HG03139 (cell line): Measurements from ENCODE around the gene CAMTA1.

Experiments used
- ATAC-seq: cut with Tn5 transposase; IDR thresholded peaks from one replicate; pipeline ENCODE4 v1.9.1; 2021; ENCODE audit not compliant: unreplicated experiment

CAMTA1 gene

DNA sequence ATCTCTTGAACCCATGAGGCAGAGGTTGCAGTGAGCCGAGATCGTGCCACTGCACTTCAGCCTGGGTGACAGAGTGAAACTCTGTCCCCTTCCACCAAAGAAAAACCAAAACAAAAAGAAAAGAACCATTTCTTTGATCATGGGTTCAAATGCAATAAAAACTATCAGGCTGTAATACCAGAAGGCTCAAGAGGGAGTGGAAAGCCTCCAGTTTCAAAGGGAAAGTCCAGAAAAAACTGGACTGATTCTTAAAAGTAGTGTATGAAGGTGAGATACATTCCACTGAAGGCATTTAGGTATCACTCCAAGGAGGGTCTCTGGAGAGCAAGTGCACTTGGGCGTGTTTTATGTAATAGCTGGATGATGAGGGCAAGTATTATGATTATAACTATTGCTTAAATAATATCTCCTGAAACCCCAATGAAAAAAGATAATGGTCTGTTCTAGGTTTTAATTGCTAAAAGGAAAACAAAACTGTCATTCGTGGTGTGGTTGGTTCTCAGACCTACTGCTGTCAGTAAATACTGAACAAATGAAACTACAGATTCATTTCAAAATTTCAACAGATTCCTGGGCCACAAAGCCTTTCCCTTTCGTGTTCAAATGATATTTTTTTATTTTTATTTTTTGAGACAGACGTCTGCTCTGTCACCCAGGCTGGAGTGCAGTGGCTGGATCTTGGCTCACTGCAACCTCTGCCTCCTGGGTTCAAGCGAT is 6.0 kb upstream of the CAMTA1 start:
- no peak for ATAC-seq

DNA sequence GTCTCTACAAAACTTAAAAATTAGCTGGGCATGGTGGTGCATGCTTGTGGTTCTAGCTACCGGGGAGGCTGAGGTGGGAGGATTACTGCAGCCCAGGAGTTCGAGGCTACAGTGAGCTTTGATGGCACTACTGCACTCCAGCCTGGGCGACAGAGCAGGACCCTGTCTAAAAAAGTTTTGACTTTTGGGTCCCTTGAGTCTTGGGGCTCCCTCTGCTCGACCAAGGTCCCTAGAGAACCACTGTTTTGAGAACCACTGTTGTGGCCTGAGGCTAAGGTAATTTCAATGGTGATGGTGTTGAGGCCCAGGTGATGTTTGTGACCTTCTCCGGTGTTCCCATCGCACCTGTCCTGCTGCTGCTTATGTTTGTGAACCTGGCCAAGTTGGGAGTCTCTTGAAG is 3.1 kb upstream of the CAMTA1 start:
- no peak for ATAC-seq

DNA sequence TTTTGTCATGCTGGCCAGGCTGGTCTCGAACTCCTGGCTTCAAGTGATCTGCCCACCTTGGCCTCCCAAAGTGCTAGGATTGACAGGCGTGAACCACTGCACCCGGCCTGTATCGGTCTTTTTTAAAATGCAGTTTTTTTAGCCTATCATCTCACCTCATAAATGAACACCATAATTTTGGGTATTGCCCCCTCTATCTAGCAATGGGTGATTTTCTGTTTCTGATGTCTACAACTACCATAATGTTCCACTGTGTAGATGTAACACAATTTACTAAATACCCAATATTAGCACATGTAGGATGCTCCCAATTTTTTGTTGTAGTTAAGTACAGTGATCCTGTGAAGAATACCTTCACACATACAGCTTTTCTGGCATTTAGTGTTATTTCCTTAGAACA is 2.0 kb upstream of the CAMTA1 start:
- no peak for ATAC-seq

DNA sequence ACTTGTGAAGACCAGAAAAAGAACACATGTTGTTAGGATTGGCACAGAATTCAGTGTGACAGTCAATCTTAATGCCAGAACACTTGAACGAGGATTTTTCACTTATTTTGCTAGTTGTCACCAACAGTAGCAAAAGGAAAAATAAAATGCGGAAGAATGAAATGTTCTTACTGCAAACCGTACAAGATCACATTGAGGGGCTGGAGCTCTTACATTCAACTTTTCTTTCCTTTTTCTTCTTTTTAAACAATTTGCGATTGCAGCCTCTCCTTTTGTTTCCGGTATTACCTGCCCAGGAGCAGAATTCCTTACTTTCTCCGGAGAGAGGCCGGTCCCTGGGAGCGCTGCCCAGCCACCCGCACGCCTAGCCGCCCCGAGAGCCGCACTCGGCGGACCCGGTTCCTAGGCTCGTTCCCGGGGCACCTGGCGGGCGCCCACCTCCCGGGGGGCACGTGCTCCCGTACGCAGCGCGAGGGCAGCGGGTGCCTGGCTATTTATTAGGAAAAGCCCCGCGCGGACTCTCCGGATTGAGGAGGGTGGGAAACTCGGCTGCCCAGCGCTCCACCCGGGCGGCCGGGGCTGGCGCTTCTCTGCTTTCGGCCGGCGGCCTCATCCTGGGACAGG is 1.2 kb upstream of the CAMTA1 start:
- ATAC-seq: no peak

DNA sequence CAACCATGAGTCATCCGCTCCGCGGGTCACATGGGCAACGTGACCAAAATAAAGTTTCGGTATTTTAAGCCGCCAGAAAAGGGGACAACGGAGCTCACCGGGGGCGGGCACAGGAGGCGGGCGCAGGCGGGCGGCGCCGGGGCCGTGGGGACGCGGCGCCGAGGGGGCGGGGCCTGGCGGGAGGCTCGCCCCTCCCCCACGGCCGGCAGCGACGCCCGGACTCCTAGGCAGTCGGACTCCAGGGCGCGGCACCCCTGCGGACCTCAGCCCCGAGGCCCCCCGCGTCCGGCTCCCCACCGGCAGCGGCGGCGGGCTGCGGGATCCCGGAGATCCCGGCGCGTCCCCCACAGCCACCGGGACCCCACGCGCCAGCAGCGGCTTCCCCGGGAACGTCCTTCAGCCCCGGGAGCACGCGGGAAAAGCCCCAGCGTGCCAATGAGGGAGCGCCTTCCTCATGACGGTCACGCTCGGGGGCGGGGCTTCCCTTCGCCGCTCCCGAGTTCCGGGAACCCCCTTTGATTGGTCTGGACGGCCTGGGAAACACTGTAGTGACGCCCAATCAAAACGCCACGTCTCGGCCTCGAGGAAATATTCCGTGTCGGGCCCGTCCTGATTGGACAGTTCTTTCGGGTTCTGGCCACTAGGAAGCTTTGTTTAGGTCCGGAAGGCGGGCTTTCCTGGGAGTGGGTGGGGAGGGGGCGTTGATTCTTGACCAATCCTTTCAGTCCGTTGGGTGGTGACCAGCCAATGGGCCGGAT is 515 bp upstream of the CAMTA1 start:
- ATAC-seq: peak; percentile 52

DNA sequence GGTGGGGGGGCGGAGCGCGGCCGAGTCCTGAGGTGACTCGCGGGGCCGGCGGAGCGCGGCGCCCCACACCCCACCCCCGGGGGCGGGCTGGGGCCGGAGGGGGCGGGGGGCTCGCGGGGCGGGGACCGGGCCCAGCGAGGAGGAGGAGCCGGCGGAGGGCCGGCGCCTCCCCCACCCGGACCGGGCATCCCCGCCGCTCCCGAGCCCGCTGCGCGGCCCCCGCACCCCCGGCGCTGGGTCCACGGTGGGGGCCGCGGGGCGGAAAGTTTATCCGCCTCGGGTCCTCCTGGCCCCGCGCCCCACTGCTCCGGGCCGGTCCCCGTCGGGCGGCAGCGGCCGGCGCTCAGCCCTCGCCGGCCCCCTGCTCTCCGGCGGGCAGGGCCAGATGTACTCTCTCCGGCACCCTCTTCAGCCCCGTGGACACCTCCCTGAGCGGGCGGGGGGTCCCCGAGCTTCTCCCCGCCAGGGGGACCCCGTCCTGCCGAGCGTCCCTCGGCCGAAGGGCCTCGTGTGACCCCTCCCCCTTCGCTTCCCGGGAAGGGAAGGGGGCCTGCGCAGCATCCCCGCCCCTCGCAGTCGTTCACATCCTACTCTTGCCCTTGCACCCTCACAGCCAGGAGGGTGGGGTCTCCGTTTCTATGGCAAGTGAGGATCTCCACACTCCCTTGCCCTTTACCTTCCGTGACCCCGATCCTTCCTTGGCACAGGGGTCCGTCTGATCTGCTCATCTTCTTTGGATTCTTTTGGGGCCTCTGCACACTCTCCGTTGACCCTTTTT is 663 bp downstream of the CAMTA1 start:
- ATAC-seq: peak; percentile 16

DNA sequence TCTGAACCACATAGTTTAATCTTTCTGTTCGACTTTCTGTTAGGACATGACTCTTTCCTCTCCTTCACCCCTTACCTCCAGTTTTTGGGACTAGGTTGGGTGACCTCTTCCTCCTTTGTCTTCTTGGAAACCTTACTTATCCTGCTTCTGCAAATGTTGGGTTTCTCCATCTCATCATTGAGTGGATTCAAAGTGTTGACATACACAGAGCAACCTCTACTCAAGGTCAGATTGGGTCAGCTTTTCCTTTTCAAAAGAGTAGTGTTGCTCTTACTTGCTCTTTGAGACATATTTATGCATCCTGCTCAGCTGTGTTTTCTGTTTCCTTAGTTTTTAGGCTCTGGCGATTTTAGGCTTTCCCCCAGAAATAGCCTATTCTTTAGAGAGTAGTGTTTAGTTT is 3.7 kb downstream of the CAMTA1 start:
- ATAC-seq: no peak

DNA sequence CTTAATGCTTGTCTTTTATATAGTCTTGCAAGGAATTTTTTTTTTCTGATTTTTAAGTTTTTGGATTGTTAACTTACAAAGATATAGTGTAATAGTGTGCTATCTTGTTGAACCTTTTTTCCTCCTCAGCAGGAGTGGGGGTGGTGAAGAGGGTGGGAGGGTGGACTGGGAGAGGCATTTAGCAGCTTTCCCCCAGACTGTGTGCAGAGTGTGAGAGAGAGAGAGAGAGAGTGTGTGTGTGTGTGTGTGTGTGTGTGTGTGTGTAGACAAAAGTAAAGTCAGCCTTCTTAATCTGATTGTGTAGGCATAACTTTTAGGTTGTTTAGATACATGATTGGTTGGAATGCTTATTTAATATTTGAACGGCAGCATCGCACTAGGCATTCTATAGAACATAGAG is 4.9 kb downstream of the CAMTA1 start:
- ATAC-seq: no peak

DNA sequence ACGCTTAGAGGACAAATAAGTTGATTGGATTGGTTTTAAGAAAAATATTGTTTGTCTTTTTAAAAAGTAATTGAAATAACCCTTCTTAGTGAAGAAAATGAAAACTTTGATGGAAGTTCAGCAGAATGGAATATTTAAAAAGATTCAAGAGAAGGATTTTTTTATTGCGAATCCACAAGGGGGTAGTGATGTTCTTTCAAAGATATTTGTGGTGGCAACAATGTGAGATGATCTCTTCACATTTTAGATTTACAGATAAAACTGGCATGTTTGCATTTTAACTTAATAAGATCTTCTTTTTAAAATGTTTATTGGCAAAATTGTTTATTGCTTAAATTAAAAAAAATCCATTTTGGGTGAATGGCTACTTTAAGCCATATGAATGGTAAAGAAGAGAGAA is 8.9 kb downstream of the CAMTA1 start:
- ATAC-seq: no peak

DNA sequence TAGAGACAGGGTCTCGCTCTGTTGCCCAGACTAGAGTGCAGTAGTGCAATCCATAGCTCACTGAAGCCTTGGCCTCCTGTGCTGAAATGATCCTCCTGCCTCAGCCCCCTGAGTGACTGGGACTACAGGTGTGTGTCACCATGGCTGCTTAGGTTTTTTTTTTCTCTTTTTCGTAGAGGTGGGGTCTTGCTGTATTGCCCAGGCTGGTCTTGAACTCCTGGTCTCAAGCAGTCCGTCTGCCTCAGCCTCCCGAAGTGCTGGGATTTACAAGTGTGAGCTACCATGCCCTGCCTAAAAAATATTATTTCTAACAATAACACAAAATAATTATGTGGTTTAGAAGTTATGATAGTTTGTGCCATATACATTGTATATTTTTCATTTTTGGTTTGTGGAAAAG is 9.9 kb downstream of the CAMTA1 start:
- no peak for ATAC-seq

DNA sequence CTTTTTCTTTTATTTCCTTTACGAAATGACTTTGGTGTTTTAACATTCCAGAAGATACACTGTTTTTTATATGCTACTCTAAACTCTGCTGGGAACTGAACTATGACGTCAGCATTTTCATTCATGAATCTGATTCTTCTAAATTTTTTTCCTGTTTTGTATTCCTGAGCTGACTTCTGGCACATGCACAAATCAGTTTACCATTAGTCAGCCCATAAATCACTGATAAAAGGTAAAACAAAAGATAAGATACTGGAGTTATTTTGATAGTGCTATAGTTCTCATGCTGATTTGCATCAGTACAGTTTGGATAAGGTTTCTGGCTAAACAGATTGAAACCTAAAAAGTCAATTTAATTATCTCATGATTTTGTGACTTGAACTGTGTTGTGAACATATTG is 10.4 kb downstream of the CAMTA1 start:
- no peak for ATAC-seq

DNA sequence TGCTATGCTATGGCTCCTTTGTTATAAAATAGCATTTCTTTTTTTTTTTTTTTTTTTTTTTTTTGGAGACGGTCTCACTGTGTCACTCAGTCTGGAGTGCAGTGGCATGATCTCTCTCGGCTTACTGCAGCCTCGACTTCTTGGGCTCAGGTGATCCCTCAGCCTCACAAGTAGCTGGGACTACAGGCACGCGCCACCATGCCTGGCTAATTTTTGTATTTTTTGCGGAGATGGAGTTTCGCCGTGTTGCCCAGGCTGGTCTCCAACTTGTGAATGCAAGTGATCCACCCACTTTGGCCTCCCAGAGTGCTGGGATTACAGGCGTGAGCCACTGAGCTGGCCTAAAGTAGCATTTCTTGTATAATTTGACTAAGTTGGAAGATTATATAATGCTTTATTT is 10.8 kb downstream of the CAMTA1 start:
- no peak for ATAC-seq

DNA sequence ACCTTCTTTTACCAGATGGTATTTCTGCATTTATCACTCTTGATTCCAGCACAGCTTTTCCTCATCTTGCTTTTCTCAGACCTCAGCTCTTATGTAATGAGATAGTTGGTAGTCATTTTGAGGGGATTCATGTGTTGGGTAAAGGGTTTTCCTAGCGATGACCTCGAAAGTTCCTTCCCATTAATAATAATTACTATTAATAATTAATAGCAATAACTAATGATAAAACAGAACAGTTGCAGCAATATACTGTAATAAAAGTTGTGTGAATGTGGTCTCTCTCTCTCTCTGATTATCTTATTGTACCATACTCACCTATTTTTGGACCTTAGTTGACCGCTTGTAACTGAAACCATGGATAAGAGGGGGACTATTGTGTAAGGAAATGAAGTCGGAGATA is 14.2 kb downstream of the CAMTA1 start:
- ATAC-seq: no peak

DNA sequence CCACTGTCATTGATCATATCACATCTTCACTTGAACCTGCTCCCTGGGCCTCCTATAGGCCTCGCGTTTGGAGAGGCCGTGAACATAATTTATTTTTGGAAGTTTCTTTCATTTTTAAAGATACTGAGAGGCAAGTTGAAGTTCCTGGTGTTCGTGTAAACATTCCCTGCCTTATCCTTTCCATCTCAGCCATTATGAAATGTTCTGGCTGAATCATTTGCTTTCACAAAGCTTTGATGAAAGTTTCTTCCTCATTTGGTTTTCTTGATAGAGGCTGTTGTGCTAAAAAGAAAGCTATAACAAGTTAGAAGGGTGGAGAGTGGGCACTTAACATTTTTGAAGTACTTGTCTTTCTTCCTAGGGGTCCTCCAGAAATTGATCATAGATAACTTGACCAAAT is 15.5 kb downstream of the CAMTA1 start:
- no peak for ATAC-seq

DNA sequence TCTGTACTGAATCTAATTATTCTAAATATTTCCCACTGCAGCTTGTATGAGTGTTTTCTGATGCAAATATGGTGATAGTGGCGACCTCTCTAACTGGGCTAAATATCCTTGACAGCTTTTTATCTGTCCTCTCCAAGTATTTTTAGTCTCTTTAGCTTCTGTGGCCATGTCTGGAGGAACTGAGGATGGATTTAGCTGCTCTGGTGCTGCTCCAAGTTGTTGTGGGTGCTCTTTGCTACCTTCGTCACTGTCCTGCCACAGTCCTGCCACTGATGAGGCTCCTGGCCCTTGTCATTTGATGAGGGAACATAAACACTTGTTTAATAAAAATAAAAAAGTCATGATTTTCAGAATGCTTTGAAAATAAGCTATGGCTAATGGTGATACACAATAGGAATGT is 15.9 kb downstream of the CAMTA1 start:
- ATAC-seq: no peak

DNA sequence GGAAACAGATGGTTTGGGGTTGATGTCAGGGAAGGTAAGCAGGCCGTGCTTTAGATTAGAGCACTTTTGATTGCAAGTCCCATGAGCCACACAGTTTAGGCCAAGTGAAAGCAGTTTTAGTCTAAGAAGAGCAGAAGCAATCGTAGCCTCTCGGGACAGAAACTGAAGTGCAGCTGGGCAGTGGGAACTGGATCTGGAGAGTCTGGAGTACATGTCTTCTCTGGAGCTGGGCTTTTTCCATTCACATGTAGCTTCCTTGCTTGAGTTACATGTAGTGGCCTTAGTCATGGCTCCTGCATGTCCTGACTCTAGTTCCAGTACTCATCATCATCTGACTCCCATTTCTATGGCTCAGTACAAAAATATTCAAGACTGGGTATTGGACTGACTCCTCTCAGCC is 16.7 kb downstream of the CAMTA1 start:
- ATAC-seq: no peak

DNA sequence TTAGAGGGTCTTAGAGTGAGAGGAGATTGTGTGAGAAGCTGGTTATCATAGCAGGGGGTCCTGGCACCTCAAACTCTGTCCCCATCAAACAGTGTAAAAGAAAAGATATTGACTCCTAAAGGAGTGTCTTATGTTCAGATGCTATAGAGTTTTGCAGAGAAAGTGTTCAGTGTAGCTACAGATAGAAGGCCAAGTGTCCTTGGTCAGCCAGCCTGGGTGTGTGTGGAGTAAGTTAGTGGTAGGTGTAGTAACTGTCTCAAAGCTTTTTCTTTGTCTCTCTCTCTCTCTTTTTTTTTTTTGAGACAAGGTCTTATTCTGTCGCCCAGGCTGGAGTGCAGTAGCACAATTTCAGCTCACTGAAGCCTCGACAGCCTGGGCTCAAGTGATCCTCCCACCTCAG is 17.2 kb downstream of the CAMTA1 start:
- ATAC-seq: no peak

DNA sequence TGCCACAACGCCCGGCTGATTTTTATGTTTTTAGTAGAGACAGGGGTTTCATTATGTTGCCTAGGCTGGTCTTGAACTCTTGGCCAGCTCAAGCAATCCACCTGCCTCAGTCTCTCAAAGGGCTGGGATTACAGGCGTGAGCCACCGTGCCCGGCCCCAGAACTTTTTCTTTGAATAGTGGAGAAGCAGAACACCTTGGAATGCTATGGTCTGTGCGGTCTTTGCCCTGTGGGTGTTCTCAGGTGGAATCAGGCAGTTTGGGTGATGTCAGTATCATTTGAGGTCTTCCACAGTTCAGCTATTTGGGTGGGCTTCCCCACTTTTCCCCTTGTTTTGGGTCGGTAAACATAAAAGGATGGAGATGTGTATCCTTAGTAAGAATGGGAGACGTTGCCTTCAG is 17.6 kb downstream of the CAMTA1 start:
- no peak for ATAC-seq

DNA sequence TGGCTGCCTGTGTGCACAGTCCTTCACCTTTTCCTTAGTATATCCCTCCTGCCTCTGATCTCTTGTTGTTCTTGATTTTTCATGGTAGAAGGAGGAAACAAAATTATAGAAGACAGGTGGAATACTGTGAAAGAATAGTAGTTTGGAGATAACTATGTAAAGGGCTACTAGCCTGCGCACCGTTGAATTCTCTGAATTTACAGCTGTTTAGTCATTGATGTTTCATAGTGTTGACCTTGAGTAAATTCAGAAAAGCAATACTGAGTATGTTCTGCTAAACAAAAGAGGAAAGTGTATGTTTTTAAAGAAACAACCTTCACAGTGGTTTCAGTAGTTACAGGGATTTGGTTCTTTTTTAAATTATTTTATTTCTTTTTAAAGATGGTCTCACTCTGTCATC is 18.1 kb downstream of the CAMTA1 start:
- no peak for ATAC-seq

DNA sequence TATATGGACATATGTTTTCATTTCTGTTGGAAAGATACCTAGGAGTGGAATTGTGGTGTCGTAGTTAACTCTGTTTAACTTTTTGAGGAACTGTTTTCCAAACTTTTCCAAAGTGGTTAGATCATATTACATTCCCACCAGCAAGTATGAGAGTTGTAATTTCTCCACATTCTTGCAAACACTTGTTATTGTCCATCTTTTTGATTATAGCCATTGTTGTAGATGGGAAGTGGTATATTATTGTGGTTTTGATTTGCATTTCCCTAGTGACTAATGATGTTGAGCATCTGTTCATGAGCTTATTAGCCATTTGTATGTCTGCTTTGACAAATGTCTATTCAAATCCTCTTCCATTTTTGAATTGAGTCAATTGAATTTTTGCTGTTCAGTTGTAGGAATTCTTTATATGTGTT is 19.8 kb downstream of the CAMTA1 start:
- ATAC-seq: no peak

DNA sequence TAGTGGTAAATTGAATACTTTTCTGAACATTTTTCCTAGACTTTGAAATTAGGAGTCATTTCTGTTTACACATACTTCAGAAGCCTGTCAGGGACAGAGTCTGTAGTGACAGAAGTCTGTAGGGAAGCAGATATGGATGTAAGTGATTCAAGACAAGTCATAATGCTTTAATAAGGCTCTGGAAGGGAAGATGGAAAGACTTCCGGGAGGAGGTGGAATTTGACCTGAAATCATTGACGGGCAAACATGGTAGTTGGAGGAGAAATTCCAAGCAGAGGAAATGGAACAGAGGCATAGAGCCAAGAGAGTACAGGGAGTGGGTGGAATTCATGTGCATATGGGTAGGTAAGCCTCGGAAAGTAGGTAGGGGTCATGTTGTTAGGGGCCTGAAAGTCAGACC is 22.5 kb downstream of the CAMTA1 start:
- ATAC-seq: no peak

DNA sequence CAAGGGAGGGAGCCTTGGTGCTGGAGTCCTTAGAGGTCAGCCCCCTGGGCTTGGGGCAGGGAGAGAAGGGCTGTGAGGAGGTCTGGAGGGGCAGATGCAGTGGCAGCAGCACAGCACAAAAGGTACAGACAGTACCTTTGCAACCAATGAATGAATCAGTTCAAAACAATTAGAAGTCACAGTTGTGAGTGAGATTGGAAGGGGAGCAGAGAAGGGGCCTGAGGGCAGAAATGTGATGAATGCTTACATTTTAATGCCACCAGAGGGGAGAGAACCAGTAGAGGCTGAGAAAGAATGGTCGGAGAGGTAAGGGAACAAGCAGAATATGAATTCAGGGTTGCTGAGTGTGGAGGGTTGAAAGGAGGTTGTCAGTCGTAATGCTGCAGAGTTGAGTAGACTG is 24.2 kb downstream of the CAMTA1 start:
- ATAC-seq: no peak
